Measurements from ENCODE around the gene PLPPR1. TPM values are rescaled to one million over a fixed set of nuclear protein-coding genes. Genes with fewer than 3 reads are reported as not detected.

Gene PLPPR1
- total RNA-seq, 3 donors from 2014 or later = 0.31 to 1.9 (median 0.38) TPM

GRCh38 chr9:101158361-101158760 is 129.8 kb downstream of the PLPPR1 start:
- no peak overlapping the region for H3K4me3 ChIP-seq
- ATAC-seq (no peak), DNase-seq (no peak)
- H3K4me1 ChIP-seq (ENCODE audit: low read depth) = no peaks in the 10 kb centered on the region
- intact Hi-C loops (cut with DNase I, micrococcal nuclease) = no loop called here
- H3K9me3 ChIP-seq = no peaks in the 10 kb centered on the region
- TF ChIP-seq CTCF (IDR thresholded peaks at IDR 0.05) = no peak
- no peaks in the 10 kb centered on the region for H3K36me3 ChIP-seq (ENCODE audit: low read depth)

- intact Hi-C loops (cut with DNase I, micrococcal nuclease) = no loop called here
- H3K4me3 ChIP-seq = no peak overlapping the region
- DNase-seq = no peak
- ATAC-seq = no peak
- TF ChIP-seq CTCF (IDR thresholded peaks at IDR 0.05) = no peak
- no peaks in the 10 kb centered on the region for H3K9me3 ChIP-seq
- no peaks in the 10 kb centered on the region for H3K36me3 ChIP-seq (ENCODE audit: low read depth)
- H3K4me1 ChIP-seq (ENCODE audit: low read depth) = no peaks in the 10 kb centered on the region
These were observed 133.7 kb downstream of the PLPPR1 start for GRCh38 chr9:101162231-101162630.

DNA sequence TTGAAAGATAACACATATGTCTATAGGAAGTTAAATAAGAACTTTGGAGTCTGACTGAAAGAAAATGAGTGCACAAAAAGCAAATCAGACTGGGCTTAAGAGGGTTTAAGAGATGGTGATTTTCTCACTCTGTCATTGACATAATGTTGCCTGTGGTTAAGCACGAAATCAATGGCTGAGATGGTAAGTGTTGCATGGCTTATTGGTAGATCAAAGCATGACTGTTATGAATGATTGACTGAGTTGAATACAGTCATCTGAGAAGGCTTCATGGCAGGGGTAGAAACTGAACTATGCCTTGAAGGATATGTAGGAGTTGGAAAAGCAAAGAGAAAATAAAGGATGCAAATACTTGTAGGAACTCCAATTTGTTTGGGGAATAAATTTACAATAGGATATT is 136.6 kb downstream of the PLPPR1 start:
- H3K9me3 ChIP-seq = no peaks in the 10 kb centered on the region
- H3K4me1 ChIP-seq (ENCODE audit: low read depth) = no peaks in the 10 kb centered on the region
- TF ChIP-seq CTCF (IDR thresholded peaks at IDR 0.05) = no peak
- intact Hi-C loops (cut with DNase I, micrococcal nuclease) = no loop called here
- no peaks in the 10 kb centered on the region for H3K36me3 ChIP-seq (ENCODE audit: low read depth)
- ATAC-seq = no peak
- H3K4me3 ChIP-seq = no peak overlapping the region
- no peak for DNase-seq

DNA sequence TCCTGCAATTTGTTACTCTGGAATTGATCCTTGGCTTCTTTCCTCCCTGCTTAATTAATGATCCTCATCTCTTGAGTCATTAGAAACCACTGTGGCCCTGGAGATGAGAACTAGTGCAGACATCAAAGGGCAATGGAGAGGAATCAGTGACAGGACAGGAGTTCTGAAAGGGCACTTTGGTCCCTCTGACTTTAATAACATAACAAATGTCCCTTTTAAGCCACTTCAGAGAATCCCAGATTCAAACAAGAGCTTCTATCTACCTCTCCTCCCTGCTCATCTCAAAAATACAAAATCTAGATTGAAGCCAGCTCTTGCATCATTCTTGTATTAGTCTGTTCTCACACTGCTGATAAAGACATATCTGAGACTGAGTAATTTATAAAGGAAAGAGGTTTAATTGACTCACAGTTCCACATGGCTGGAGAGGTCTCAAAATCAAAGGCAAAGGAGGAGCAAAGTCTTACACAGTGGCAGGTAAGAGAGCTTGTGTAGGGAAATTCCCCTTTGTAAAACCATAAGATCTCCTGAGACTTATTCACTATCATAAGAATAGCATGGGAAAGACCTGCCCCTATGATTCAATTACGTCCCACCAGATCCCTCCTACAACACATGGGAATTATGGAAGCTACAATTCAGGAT is 139.1 kb downstream of the PLPPR1 start:
- Histone ChIP-seq H3K36me3 (ENCODE audit: low read depth) (no peaks in the 10 kb centered on the region), H3K9me3 (no peaks in the 10 kb centered on the region), H3K4me3 (no peak overlapping the region), H3K4me1 (ENCODE audit: low read depth) (no peaks in the 10 kb centered on the region)
- DNase-seq (no peak), ATAC-seq (no peak)
- intact Hi-C loops (cut with DNase I, micrococcal nuclease) = no loop called here
- TF ChIP-seq CTCF (IDR thresholded peaks at IDR 0.05) = no peak

- TF ChIP-seq CTCF (IDR thresholded peaks at IDR 0.05) = no peak
- Histone ChIP-seq H3K4me3 (no peak overlapping the region), H3K9me3 (no peaks in the 10 kb centered on the region), H3K36me3 (ENCODE audit: low read depth) (no peaks in the 10 kb centered on the region), H3K4me1 (ENCODE audit: low read depth) (no peaks in the 10 kb centered on the region)
- intact Hi-C loops (cut with DNase I, micrococcal nuclease) = loop anchor here in 1 of 2 donors (5.0 kb wide), 1 partner anchor 65 kb away; no protein-coding TSS in a partner anchor
- no peak for DNase-seq
- ATAC-seq = no peak
These were observed 144.1 kb downstream of the PLPPR1 start for GRCh38 chr9:101172616-101173015.
